ENCODE results near the gene CRAT. TPM values are rescaled to one million over a fixed set of nuclear protein-coding genes. Genes with fewer than 3 reads are reported as not detected.
"Not testable (repeated sequence)": the region's sequence is repeated elsewhere in the genome, so short reads cannot be mapped to it uniquely, and the experiment has no call there.

CRAT gene
- total RNA-seq, 1 experiment from 2014 or later: 27.2 TPM

- DNase-seq (ENCODE audit: extremely low read depth, low read depth): peak; percentile 88
Observed at GRCh38 chr9:129139233-129139992, 28.8 kb upstream of the CRAT start.

GRCh38 chr9:129138476-129139232 is 28.1 kb upstream of the CRAT start:
- DNase-seq (ENCODE audit: extremely low read depth, low read depth): peak; percentile 13

DNA sequence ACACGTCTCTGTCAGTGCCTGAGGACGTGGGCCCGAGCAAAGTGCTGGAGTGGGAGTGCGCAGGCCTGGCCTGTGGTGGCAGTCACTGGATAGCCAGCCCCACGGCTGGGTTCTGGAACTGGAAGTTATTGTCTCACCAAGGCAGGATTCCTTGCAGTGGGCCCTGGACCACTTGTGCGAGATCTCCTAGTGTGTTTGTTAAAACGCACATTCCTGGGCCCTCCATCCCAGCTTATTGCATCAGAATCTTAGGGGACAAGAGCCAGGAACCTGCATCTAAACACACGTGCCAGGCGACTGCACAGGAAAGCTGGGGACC is 27.5 kb upstream of the CRAT start:
- no peak for DNase-seq (ENCODE audit: extremely low read depth, low read depth)

- DNase-seq (ENCODE audit: extremely low read depth, low read depth): no peak
Observed at GRCh38 chr9:129137292-129138143, 26.9 kb upstream of the CRAT start.

GRCh38 chr9:129136446-129137035 is 25.9 kb upstream of the CRAT start:
- no peak for DNase-seq (ENCODE audit: extremely low read depth, low read depth)

GRCh38 chr9:129135476-129135875 is 24.9 kb upstream of the CRAT start:
- DNase-seq (ENCODE audit: extremely low read depth, low read depth): no peak

DNA sequence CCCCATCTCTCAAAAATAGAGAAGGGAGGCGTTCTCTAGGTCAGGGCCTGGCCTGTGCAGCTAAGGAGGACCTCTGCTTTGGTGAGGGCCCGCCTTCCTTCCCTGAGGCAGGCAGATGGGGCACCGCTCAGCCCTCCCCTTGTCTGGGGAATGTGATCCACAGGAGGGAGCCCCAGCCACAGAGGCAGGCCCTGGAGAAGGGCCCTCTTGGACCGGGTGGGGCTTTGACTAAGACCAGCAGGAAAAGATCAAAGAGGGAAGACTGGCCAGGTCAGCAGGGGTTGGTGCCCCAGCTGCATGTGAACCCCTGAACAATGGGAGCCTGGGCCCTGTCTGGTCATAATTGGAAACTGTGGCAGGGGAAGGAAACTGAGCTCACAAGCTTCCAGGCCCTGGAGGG is 22.5 kb upstream of the CRAT start:
- DNase-seq (ENCODE audit: extremely low read depth, low read depth): no peak

DNA sequence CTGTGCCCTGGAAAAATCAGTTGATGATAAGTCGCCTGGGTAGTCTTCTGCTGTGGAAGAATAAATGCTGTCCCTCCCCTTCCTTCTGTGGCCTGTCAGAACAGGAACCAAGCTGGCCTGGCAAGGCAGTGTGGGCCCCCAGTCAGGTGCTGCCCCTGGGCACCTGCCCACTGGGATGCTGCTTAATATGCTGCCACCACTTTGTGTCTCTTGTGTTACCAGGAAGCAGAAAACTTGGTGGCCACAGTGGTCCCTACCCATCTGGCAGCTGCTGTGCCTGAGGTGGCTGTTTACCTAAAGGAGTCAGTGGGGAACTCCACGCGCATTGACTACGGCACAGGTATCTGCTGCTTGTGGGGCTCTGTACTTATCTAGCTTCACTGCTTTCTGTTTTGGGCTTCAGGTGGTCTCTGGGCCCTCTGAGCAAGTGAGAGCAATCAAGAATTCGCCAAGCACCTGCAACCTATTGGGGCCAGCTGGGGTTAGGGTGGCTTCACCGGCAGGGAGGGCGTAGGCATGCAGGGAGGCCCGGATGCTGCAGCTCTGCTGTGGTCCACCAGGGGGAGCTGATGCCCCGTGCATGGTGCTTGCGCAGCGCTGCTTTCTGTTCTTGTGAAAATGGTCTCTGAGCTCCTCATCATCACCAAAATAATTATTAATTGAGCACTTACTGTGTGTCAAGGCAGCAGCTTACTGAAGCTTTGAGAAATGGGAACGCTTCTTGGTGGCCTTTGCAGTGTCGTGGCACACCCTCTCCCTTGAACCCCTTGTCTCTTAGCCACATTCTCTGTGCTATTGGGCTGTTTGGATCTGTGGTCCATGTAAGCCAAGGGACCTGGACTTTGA is 20.9 kb upstream of the CRAT start:
- DNase-seq (ENCODE audit: extremely low read depth, low read depth): peak; percentile 68

DNA sequence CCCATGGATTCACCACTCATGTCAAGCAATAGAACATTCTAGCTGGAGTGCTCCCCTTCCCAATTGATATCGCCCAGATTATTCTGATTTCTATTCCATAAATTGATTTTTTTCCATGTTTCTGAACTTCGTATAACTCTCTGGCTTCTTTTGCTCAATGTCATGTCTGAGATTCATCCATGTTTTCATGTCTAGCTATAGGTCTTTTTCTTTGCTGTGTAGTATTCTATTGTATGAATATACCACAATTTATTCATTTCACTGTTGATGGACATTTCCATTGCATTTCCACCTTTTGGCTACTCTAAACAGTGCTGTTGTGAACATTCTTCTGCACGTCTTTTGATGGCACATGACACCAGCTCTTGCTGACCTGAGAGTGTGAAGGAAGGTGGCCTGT is 20.2 kb upstream of the CRAT start:
- no peak for DNase-seq (ENCODE audit: extremely low read depth, low read depth)

DNA sequence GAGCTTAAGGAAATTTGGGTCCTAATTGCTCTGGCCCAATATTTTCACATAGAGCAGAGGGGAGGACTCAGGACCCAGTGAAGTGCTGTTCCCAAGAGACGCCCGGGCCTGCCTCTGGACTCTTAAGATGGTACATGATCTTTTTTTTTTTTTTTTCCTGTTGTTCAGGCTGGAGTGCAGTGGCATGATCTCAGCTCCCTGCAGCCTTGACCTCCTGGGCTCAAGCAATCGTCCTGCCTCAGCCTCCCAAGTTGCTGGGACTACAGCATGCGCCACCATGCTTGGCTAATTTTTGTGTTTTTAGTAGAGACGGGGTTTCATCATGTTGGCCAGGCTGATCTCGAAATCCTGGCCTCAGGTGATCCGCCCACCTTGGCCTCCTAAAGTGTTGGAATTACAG is 19.7 kb upstream of the CRAT start:
- not testable (repeated sequence) for DNase-seq (ENCODE audit: extremely low read depth, low read depth)

DNA sequence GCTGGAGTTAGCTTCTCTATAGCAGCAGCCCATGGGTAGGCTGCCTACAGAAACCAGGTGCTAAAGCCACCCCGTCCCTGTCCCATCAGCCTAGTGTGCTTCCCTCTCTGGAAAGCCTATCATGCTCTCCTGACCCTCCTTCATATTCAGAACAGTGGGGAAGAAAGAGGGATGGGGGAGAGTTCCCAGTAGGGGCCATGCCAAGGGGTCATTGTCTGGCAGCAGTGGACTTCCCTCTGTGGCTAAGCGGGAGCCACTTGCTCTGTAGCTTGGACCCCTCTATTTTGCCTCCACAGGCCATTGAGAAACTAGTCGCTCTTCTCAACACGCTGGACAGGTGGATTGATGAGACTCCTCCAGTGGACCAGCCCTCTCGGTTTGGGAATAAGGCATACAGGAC is 18.1 kb upstream of the CRAT start:
- no peak for DNase-seq (ENCODE audit: extremely low read depth, low read depth)

- no peak for DNase-seq (ENCODE audit: extremely low read depth, low read depth)
Observed at GRCh38 chr9:129126749-129127618, 16.4 kb upstream of the CRAT start.

DNA sequence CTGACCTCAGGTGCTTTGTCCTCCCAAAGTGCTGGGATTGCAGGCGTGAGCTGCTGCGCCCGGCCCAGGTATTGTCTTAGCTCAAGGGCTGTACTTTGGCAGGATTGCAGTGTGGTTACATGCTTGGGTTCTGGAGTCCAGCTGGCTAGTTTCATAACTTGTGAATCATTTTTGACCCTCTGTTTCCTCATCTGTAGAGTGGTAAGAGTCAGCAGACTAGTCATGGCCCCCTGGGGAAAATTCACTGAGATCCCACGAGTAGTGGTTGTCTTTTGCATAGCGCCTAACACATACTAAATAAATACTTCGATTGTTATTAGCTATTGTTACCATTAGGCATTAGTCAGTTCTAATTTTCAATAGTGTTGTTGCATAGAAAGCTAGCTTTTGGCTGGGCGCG is 14.9 kb upstream of the CRAT start:
- DNase-seq (ENCODE audit: extremely low read depth, low read depth): no peak

DNA sequence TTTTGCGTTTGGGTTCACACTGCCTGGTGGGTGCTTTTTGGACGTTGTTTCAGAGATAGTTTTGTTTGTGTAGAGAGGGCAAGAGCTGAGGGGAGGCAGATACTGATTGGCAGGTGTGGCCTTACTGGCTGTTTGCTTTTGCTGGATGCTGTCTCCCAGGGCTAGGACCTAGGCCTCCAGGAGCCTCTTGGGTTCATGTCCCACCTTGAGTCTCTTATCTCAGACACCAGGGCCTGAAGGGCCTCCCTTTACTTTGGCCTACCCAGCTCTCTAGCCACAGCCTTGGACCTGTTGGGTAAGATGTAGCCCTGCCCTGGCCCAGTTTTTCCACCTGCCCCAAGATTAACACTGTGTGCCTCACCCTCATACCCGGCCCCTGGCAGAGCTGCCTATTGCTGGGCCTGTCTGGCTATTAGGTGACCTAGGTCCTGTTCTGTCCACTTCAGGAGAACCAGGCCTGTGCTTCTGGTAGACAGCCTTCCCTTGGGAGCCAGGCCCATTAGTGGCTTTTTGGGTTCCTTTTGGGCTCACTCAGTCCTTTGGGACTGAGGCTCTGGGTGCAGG is 14.0 kb upstream of the CRAT start:
- DNase-seq (ENCODE audit: extremely low read depth, low read depth): no peak

DNA sequence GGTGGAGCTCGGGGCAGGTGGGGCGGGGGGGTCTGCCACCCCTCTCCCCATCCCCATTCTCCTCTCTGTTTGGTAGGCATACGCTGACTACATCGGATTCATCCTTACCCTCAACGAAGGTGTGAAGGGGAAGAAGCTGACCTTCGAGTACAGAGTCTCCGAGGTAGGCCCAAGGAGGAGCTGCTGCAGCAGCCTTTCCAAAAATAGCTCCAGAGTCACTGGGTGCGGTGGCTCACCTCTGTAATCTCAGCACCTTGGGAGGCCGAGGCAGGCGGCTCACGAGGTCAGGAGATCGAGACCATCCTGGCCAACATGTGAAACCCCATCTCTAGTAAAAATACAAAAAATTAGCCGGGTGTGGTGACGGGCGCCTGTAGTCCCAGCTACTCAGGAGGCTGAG is 12.4 kb upstream of the CRAT start:
- not testable (repeated sequence) for DNase-seq (ENCODE audit: extremely low read depth, low read depth)

GRCh38 chr9:129122133-129122532 is 11.5 kb upstream of the CRAT start:
- no peak for DNase-seq (ENCODE audit: extremely low read depth, low read depth)

DNA sequence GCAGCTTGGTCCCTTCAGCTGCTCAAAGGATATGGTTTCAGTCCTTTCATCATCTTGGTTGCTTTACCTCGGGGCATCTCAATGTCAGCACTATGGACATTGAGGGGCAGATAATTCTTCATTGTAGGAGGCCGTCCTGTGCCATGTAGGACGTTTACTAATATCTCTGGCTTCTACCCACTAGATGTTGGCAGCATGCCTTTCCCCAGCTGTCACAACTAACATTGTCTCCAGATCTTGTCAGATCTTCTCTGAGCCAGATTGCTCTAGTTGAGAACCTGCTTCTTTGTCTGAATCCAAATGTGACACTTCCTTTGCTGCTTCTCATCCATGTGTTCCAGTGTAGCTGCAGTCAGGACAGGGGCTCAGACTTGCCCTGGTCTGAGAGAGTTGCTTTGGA is 10.9 kb upstream of the CRAT start:
- DNase-seq (ENCODE audit: extremely low read depth, low read depth): no peak

DNA sequence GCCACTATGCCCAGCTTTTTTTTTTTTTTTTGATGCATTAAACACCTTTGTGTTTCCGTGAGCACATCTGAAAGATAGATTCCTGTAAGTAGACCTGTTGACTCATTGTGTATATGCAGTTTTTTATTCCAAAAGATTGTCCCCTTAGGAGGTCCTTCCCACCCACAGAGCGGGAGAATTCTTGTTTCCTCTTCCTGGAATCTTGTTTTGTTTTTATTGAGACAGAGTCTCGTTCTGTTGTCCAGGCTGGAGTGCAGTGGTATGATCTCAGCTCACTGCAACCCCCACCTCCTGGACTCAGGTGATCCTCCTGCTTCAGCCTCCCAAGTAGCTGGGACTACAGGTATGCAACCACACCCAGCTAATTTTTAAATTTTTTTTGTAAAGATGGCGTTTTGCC is 8.2 kb upstream of the CRAT start:
- DNase-seq (ENCODE audit: extremely low read depth, low read depth): no peak

Data from NCI-H460 (cell line).